H9 (cell line): Measurements from ENCODE around the gene FGF10. TPM values are rescaled to one million over a fixed set of nuclear protein-coding genes. Genes with fewer than 3 reads are reported as not detected.

ENCODE experiments used
- DNase-seq: peaks from one replicate; pipeline ENCODE4 v3.0.0-alpha.2; 2017
- H2AFZ ChIP-seq: one replicate; pipeline ENCODE4 v1.6.1; 2013; ENCODE audit warnings: mild to moderate bottlenecking, low read length, control low read depth, moderate library complexity
- H2AK5ac ChIP-seq: 2 replicates; pipeline ENCODE4 v1.6.1; 2013; ENCODE audit warnings: low read length, control low read depth, mixed read lengths; ENCODE audit not compliant: insufficient read length
- H2BK120ac ChIP-seq: one replicate; pipeline ENCODE4 v1.6.1; 2013; ENCODE audit warnings: low read depth, mild to moderate bottlenecking, low read length, control low read depth, inconsistent platforms; ENCODE audit not compliant: poor library complexity, severe bottlenecking
- H2BK12ac ChIP-seq: 2 replicates; pipeline ENCODE4 v1.6.1; 2013; ENCODE audit warnings: low read length, control low read depth, mixed read lengths, low read depth; ENCODE audit not compliant: insufficient read length
- H2BK15ac ChIP-seq: 2 replicates; pipeline ENCODE4 v1.6.1; 2013; ENCODE audit warnings: low read depth, low read length, control low read depth
- H2BK20ac ChIP-seq: one replicate; pipeline ENCODE4 v1.6.1; 2013; ENCODE audit warnings: low read depth, mild to moderate bottlenecking, low read length, control low read depth, inconsistent platforms; ENCODE audit not compliant: poor library complexity, severe bottlenecking
- H2BK5ac ChIP-seq: 2 replicates; pipeline ENCODE4 v1.6.1; 2013; ENCODE audit warnings: low read length, control low read depth, mixed read lengths; ENCODE audit not compliant: insufficient read length
- H3K14ac ChIP-seq: 2 replicates; pipeline ENCODE4 v1.6.1; 2013; ENCODE audit warnings: low read length, control low read depth; ENCODE audit not compliant: insufficient read depth
- H3K18ac ChIP-seq: 2 replicates; pipeline ENCODE4 v1.6.1; 2013; ENCODE audit warnings: low read depth, mild to moderate bottlenecking, mixed read lengths, low read length, control low read depth; ENCODE audit not compliant: insufficient read length
- H3K23ac ChIP-seq: 2 replicates; pipeline ENCODE4 v1.6.1; 2013; ENCODE audit warnings: low read length, control low read depth, mixed read lengths, low read depth; ENCODE audit not compliant: insufficient read length
- H3K23me2 ChIP-seq: 2 replicates; pipeline ENCODE4 v1.6.1; 2013; ENCODE audit warnings: low read depth, mild to moderate bottlenecking, mixed read lengths, low read length, control low read depth; ENCODE audit not compliant: insufficient read length, poor library complexity, severe bottlenecking
- H3K27ac ChIP-seq: 2 replicates; pipeline ENCODE4 v1.5.1; 2013; ENCODE audit warnings: low read length, control low read depth, mixed read lengths, low read depth; ENCODE audit not compliant: insufficient read length
- H3K27me3 ChIP-seq: 2 replicates; pipeline ENCODE4 v1.6.1; 2013; ENCODE audit warnings: low read length, control low read depth, inconsistent platforms; ENCODE audit not compliant: insufficient read depth
- H3K4ac ChIP-seq: 2 replicates; pipeline ENCODE4 v1.6.1; 2013; ENCODE audit warnings: low read depth, mild to moderate bottlenecking, control low read depth, inconsistent platforms, low read length, moderate library complexity
- H3K4me1 ChIP-seq: 2 replicates; pipeline ENCODE4 v1.6.1; 2013; ENCODE audit warnings: low read length, control low read depth, inconsistent platforms; ENCODE audit not compliant: insufficient read depth
- H3K4me2 ChIP-seq: 2 replicates; pipeline ENCODE4 v1.6.1; 2013; ENCODE audit warnings: low read length, control low read depth, mixed read lengths; ENCODE audit not compliant: insufficient read length, insufficient read depth
- H3K56ac ChIP-seq: 2 replicates; pipeline ENCODE4 v1.6.1; 2013; ENCODE audit warnings: low read depth, mild to moderate bottlenecking, mixed read lengths, low read length, control low read depth; ENCODE audit not compliant: insufficient read length
- H3K79me1 ChIP-seq: 2 replicates; pipeline ENCODE4 v1.6.1; 2013; ENCODE audit warnings: low read depth, mild to moderate bottlenecking, moderate library complexity, low read length, control low read depth, inconsistent platforms; ENCODE audit not compliant: insufficient read depth, poor library complexity, severe bottlenecking
- H3K79me2 ChIP-seq: 2 replicates; pipeline ENCODE4 v1.6.1; 2013; ENCODE audit warnings: low read length, control low read depth, inconsistent platforms; ENCODE audit not compliant: insufficient read depth
- H3K9ac ChIP-seq: 2 replicates; pipeline ENCODE4 v1.6.1; 2013; ENCODE audit warnings: low read length, control low read depth, mixed read lengths; ENCODE audit not compliant: insufficient read length; ENCODE audit errors: extremely low read depth
- H3K9me3 ChIP-seq: one replicate; pipeline ENCODE4 v1.6.1; 2013; ENCODE audit warnings: low read depth, low read length, inconsistent platforms; ENCODE audit not compliant: control insufficient read depth
- H3T11ph ChIP-seq: one replicate; pipeline ENCODE4 v1.6.1; 2013; ENCODE audit warnings: mild to moderate bottlenecking, low read length, control low read depth, inconsistent platforms
- H4K20me1 ChIP-seq: one replicate; pipeline ENCODE4 v1.6.1; 2013; ENCODE audit not compliant: control insufficient read depth, insufficient read length, insufficient read depth
- H4K5ac ChIP-seq: 2 replicates; pipeline ENCODE4 v1.6.1; 2013; ENCODE audit warnings: low read depth, mild to moderate bottlenecking, mixed read lengths, low read length, control low read depth; ENCODE audit not compliant: insufficient read length
- H4K8ac ChIP-seq: replicated peaks from 2 replicates; pipeline ENCODE4 v1.6.1; 2013; ENCODE audit warnings: low read length, control low read depth, mixed read lengths, low read depth; ENCODE audit not compliant: insufficient read length
- H4K91ac ChIP-seq: 2 replicates; pipeline ENCODE4 v1.6.1; 2013; ENCODE audit warnings: low read depth, mild to moderate bottlenecking, moderate library complexity, mixed read lengths, low read length, control low read depth; ENCODE audit not compliant: insufficient read length
- H3K27ac Mint-ChIP-seq, 3 experiments: 2 replicates in 2 of 3; 3 replicates in 1 of 3; pipeline ENCODE4 v1.8.0; 2020 to 2021; ENCODE audit warnings: mixed read lengths in 3 of 3, mild to moderate bottlenecking in 1 of 3, moderate library complexity in 1 of 3
- H3K27me3 Mint-ChIP-seq: 2 replicates; pipeline ENCODE4 v1.8.0; 2021; ENCODE audit warnings: low read depth, mild to moderate bottlenecking, moderate library complexity, mixed read lengths
- H3K36me3 Mint-ChIP-seq, 3 experiments: 2 replicates in 2 of 3; 3 replicates in 1 of 3; pipeline ENCODE4 v1.8.0; 2020 to 2021; ENCODE audit warnings: low read depth in 3 of 3, mixed read lengths in 3 of 3; ENCODE audit not compliant: insufficient read depth in 1 of 3
- H3K4me1 Mint-ChIP-seq, 2 experiments: 2 replicates each; pipeline ENCODE4 v1.8.0; 2020; ENCODE audit warnings: mixed read lengths in 2 of 2
- H3K4me3 Mint-ChIP-seq, 2 experiments: 2 replicates in 1 of 2; 3 replicates in 1 of 2; pipeline ENCODE4 v1.8.0; 2020 to 2021; ENCODE audit warnings: mild to moderate bottlenecking in 2 of 2, mixed read lengths in 2 of 2, moderate library complexity in 1 of 2
- H3K9me3 Mint-ChIP-seq, 2 experiments: 2 replicates in 1 of 2; 3 replicates in 1 of 2; pipeline ENCODE4 v1.8.0; 2020; ENCODE audit warnings: mild to moderate bottlenecking in 2 of 2, mixed read lengths in 2 of 2, moderate library complexity in 1 of 2
- CTCF ChIP-seq: fragments of 200-600 bp; sonication (generic); conservative IDR thresholded peaks from 3 replicates; pipeline ENCODE4 v1.8.0; 2021; ENCODE audit warnings: antibody characterized with exemption, mild to moderate bottlenecking
- WGBS: extraction: QIAGEN DNeasy Blood & Tissue Kit; methylation state at CpG from one replicate; pipeline ENCODE4 v1.1.7; 2013; ENCODE audit warnings: missing lambda C conversion rate, low lambda C conversion rate, mixed read lengths; ENCODE audit not compliant: insufficient read length; ENCODE audit errors: extremely low coverage; 5-methylcytosine and 5-hydroxymethylcytosine counted together
- total RNA-seq: library from RNA; stranded (reverse); gene quantifications from 2 replicates; pipeline ENCODE4 v1.2.1, GENCODE V29; 2021

FGF10 gene
- total RNA-seq, 1 experiment from 2014 or later = not detected

- no peak overlapping the region for H4K5ac ChIP-seq
- H3K9me3 ChIP-seq = no peaks in the 10 kb centered on the region
- H3K36me3 Mint-ChIP-seq = no peaks in the 10 kb centered on the region
- H3K4me1 Mint-ChIP-seq = peaks cover 32 to 38% of the 10 kb centered on the region in 2 experiments
- no peak overlapping the region for H4K91ac ChIP-seq
- H3K27me3 ChIP-seq = peaks cover 24% of the 10 kb centered on the region; the same call in 1 of the 2 replicates
- peaks cover 66% of the 10 kb centered on the region for H3K27me3 Mint-ChIP-seq
- H4K8ac ChIP-seq = no peak overlapping the region
- peaks cover 24% of the 10 kb centered on the region for H3K23me2 ChIP-seq
- no peak overlapping the region for H2BK12ac ChIP-seq
- no peak overlapping the region for H3K27ac ChIP-seq
- H2BK20ac ChIP-seq = no peak overlapping the region
- H3K4me3 Mint-ChIP-seq = peak overlapping the region; percentile 76 to 93
- no peak overlapping the region for H3K27ac Mint-ChIP-seq
- DNase-seq = no peak
- no CpG with 5 or more reads among the region's 3 CpGs for WGBS
- no peaks in the 10 kb centered on the region for H3K79me1 ChIP-seq
- H3K79me2 ChIP-seq = no peaks in the 10 kb centered on the region
- no peak overlapping the region for H3T11ph ChIP-seq
- peak overlapping the region; percentile 96 for H3K4me2 ChIP-seq
- H2BK120ac ChIP-seq = no peak overlapping the region
- H3K14ac ChIP-seq = no peak overlapping the region
- H3K9me3 Mint-ChIP-seq = no peaks in the 10 kb centered on the region
- H3K9ac ChIP-seq = no peak overlapping the region
- H2AK5ac ChIP-seq = no peak overlapping the region
- H2BK15ac ChIP-seq = no peak overlapping the region
- H3K18ac ChIP-seq = no peak overlapping the region
- no peak overlapping the region for H3K56ac ChIP-seq
- no peak overlapping the region for H3K23ac ChIP-seq
- H3K4ac ChIP-seq = no peak overlapping the region
- H2BK5ac ChIP-seq = no peak overlapping the region
- H4K20me1 ChIP-seq = no peaks in the 10 kb centered on the region
- H2AFZ ChIP-seq = no peak overlapping the region
- H3K4me1 ChIP-seq = no peaks in the 10 kb centered on the region; the same call in 1 of the 2 replicates
- TF ChIP-seq CTCF = no peak
These were observed 1.8 kb downstream of the FGF10 start for GRCh38 chr5:44387406-44387805.
